ENCODE results near the gene ARMC5.

ARMC5 gene

DNA sequence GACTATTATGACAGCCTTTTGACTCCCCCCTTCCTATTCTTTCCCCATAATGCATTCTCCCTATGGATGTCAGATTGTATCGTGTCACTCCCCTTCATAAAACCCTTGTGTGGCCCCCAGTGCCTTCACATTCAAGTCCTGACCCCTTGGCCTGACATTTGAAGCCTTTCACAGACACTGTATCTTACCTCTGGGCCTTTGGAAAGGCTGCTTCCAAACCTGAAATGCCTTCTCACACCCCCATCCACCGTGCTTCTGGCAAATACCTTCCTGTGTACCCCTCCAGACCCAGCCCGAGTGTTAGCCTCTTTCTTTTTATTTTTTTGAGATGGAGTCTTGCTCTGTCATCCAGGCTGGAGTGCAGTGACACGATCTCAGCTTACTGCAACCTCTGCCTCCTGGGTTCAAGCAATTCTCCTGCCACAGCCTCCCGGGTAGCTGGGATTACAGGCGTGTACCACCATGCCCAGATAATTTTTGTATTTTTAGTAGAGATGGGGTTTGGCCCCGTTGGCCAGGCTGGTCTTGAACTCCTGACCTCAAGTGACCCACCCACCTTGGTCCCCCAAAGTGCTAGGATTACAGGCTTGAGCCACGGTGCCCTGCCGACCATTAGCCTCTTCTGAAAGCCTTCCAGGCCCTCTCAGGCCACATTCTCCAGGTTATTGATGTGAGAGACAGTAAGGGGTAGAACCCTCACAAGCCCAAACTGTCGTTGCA is 2.1 kb downstream of the ARMC5 start:
- TF ChIP-seq POLR2A (IDR thresholded peaks at IDR 0.05; ENCODE audit: low read length) (no peak), GATA1 (IDR thresholded peaks at IDR 0.05; ENCODE audit: low read depth, low read length) (no peak)
- no peak for DNase-seq

- no peak for DNase-seq
These were observed 2.9 kb downstream of the ARMC5 start for GRCh38 chr16:31461921-31462804.

DNA sequence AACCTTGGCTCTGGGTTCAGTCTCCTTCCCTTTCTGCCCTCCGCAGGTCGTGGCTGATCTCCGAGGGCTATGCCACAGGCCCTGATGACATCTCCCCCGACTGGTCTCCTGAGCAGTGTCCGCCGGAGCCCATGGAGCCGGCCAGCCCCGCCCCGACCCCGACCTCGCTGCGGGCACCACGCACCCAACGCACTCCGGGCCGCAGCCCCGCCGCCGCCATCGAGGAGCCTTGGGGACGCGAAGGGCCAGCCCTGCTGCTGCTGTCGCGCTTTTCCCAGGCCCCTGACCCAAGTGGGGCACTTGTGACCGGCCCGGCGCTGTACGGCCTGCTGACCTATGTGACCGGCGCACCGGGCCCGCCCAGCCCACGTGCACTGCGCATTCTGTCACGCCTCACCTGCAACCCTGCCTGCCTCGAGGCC is 5.1 kb downstream of the ARMC5 start:
- TF ChIP-seq GATA1 (IDR thresholded peaks at IDR 0.05; ENCODE audit: low read depth, low read length), result no peak
- no peak for TF ChIP-seq POLR2A (IDR thresholded peaks at IDR 0.05; ENCODE audit: low read length)
- DNase-seq, result no peak

More at GRCh38 chr16:31461921-31462804, 2.9 kb downstream of the ARMC5 start:
- no peak for TF ChIP-seq GATA1 (IDR thresholded peaks at IDR 0.05; ENCODE audit: low read depth, low read length)
- TF ChIP-seq POLR2A (IDR thresholded peaks at IDR 0.05; ENCODE audit: low read length), result no peak

GRCh38 chr16:31464781-31465260 is 5.5 kb downstream of the ARMC5 start:
- TF ChIP-seq POLR2A (IDR thresholded peaks at IDR 0.05; ENCODE audit: low read length) (no peak), GATA1 (IDR thresholded peaks at IDR 0.05; ENCODE audit: low read depth, low read length) (no peak)
- no peak for DNase-seq

- DNase-seq, result no peak
- TF ChIP-seq GATA1 (IDR thresholded peaks at IDR 0.05; ENCODE audit: low read depth, low read length) (no peak), POLR2A (IDR thresholded peaks at IDR 0.05; ENCODE audit: low read length) (no peak)
These were observed 6.6 kb downstream of the ARMC5 start for GRCh38 chr16:31465788-31466370.

- TF ChIP-seq POLR2A (IDR thresholded peaks at IDR 0.05; ENCODE audit: low read length), result no peak
- DNase-seq, result no peak
These were observed 7.1 kb downstream of the ARMC5 start for GRCh38 chr16:31466381-31466841.

- TF ChIP-seq GATA1 (IDR thresholded peaks at IDR 0.05; ENCODE audit: low read depth, low read length) (no peak), POLR2A (IDR thresholded peaks at IDR 0.05; ENCODE audit: low read length) (no peak)
- DNase-seq, result no peak
These were observed 8.0 kb downstream of the ARMC5 start for GRCh38 chr16:31467151-31467773.

DNA sequence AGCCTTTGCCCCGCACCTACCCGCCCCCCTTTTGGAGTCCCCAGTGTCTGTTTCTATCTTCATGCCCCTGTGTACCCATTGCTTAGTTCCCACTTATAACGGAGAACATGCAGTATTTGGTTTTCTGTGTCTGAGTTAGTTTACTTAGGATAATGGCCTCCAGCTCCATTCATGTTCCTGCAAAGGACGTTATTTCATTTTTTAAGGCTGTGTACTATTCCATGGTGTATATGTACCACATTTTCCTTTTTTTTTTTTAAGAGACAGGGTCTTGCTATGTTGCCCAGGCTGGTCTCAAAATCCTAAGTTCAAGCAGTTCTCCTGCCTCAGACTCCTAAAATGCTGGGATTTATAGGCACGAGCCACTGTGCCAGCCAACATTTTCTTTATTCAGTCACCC is 8.6 kb downstream of the ARMC5 start:
- TF ChIP-seq GATA1 (IDR thresholded peaks at IDR 0.05; ENCODE audit: low read depth, low read length), result no peak
- TF ChIP-seq POLR2A (IDR thresholded peaks at IDR 0.05; ENCODE audit: low read length), result no peak
- no peak for DNase-seq

- DNase-seq, result no peak
- TF ChIP-seq GATA1 (IDR thresholded peaks at IDR 0.05; ENCODE audit: low read depth, low read length), result no peak
- TF ChIP-seq POLR2A (IDR thresholded peaks at IDR 0.05; ENCODE audit: low read length), result no peak
These were observed 11.3 kb downstream of the ARMC5 start for GRCh38 chr16:31470615-31471014.

- DNase-seq, result no peak
- no peak for TF ChIP-seq POLR2A (IDR thresholded peaks at IDR 0.05; ENCODE audit: low read length)
- no peak for TF ChIP-seq GATA1 (IDR thresholded peaks at IDR 0.05; ENCODE audit: low read depth, low read length)
These were observed 12.1 kb downstream of the ARMC5 start for GRCh38 chr16:31471241-31471874.

DNA sequence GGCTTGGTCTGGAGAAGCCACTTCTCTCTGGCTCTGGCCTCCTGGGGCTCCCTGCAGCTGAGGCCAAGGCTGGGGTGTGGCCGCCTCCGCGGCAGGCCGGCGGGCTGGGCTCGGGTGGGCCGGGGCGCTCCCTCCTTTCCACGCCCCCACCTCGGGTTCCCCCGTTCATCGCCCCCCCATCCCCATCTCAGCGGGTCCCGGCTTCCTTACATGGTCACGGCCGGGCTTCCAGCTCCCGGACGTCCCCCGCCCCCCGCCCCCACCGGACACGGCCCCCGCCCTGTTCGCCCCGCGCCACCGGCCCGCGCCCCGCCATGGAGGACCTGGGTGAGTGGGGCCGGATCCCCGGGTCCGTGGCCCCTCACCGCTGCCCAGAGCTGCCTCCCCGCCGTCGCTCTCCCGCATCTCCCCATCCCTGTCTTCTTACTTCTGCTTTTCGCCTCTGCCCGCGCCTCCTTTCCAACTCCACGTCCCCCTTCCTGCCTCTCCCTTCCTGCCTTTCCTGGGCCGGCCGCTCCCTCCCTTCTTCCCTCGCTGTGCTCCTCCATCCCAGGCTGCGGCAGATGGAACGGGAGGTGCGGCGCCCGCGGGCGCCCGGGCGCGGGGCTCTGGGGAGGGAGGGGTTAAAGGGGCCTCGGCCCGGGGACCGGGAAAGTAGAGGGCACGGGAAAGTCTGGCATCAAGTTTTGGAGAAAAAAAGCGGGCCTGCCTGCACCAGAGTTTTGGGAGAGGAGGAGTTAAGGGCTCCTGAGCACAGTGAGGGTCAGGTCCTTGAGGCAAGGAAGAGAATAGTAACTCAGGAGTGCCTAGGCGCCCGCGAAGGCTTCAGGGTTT is 12.8 kb downstream of the ARMC5 start, which contains the start of gene TGFB1I1:
TSS of gene TGFB1I1 (plus strand) at position 278 of the 834 bp plus-strand sequence. CDS start at position 315, 37 bp downstream.
- no peak for TF ChIP-seq GATA1 (IDR thresholded peaks at IDR 0.05; ENCODE audit: low read depth, low read length)
- no peak for TF ChIP-seq POLR2A (IDR thresholded peaks at IDR 0.05; ENCODE audit: low read length)
- DNase-seq, result peak in 1 of 2 experiments; percentile 66

DNA sequence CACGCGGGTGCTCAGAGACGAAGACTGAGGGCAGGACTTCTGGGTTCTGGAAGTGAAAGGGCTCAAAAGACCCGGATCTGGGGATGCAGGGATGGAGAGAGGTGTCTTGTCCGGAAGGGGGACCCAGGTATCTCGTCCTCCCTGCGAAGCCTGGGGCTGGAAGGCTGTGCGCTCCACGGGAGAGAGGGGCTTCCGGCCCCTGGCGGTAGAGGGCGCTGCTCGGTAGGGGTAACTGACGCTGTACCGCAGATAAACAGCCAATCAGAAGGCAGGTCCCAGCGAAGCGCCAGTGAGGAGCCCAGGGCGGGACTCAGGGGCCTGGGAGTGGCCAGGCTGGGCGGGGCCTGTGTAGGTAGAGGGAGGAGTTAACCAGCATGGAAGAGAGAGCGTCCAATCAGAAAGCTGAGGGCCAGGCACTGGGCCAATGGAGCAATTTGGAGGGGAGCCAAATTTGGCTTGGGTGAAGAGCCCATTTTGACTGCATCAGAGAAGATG is 13.5 kb downstream of the ARMC5 start:
- TF ChIP-seq POLR2A (IDR thresholded peaks at IDR 0.05; ENCODE audit: low read length), result no peak
- no peak for TF ChIP-seq GATA1 (IDR thresholded peaks at IDR 0.05; ENCODE audit: low read depth, low read length)
- peak; percentile 93 to 94 for DNase-seq
